Measurements from ENCODE around the gene MAGI2.

GRCh38 chr7:79403451-79403850 is 50.0 kb downstream of the MAGI2 start:
- TF ChIP-seq POLR2A (IDR thresholded peaks at IDR 0.05): no peak
- no peak for TF ChIP-seq CTCF (IDR thresholded peaks at IDR 0.05)
- no peak for TF ChIP-seq EP300 (IDR thresholded peaks at IDR 0.05)

Data from suprapubic skin (tissue), 3 donors.